DOHH2 (cell line): ENCODE data around the gene UBASH3A.

Source experiments
- EZH2phosphoT487 ChIP-seq: fragments of 200-600 bp; sonication (generic); IDR thresholded peaks from 2 replicates; pipeline ENCODE4 v1.6.1; 2017; ENCODE audit warnings: borderline replicate concordance, mild to moderate bottlenecking, antibody characterized with exemption, low read length, moderate library complexity, mixed read lengths
- TF ChIP-seq, protein P1 (sequence below): fragments of 200-600 bp; sonication (generic); IDR thresholded peaks from one replicate; pipeline ENCODE4 v1.5.1; 2014; ENCODE audit warnings: antibody characterized with exemption, mild to moderate bottlenecking, low read depth, low read length; ENCODE audit not compliant: poor library complexity, severe bottlenecking

DNA sequence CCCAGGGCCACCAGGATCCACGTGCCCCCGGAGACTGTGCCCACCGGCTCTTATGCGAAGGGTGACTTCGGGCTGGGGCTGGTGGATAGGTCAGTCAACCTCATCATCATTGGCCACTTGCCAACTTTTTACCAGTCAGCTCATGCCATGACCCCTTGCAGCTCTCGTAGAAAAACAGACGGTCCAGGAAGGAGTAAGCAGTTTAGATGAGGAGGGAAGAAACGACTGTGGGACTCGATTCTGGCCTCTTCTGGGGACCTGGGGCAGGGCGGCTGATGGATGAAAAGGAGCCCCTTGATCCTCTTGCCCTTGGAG lies 41.0 kb downstream of the UBASH3A start:
- TF ChIP-seq, protein P1, sequence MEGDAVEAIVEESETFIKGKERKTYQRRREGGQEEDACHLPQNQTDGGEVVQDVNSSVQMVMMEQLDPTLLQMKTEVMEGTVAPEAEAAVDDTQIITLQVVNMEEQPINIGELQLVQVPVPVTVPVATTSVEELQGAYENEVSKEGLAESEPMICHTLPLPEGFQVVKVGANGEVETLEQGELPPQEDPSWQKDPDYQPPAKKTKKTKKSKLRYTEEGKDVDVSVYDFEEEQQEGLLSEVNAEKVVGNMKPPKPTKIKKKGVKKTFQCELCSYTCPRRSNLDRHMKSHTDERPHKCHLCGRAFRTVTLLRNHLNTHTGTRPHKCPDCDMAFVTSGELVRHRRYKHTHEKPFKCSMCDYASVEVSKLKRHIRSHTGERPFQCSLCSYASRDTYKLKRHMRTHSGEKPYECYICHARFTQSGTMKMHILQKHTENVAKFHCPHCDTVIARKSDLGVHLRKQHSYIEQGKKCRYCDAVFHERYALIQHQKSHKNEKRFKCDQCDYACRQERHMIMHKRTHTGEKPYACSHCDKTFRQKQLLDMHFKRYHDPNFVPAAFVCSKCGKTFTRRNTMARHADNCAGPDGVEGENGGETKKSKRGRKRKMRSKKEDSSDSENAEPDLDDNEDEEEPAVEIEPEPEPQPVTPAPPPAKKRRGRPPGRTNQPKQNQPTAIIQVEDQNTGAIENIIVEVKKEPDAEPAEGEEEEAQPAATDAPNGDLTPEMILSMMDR: no peak
- TF ChIP-seq EZH2phosphoT487: no peak
